ENCODE measurements around the gene DNAJC3. TPM values are rescaled to one million over a fixed set of nuclear protein-coding genes. Genes with fewer than 3 reads are reported as not detected.

DNAJC3 gene
- total and polyA plus RNA-seq, 9 of the 15 experiments (the other 6 are each of a cell fraction or from before 2014, with no cell fraction given) = 7.8 to 21.8 (median 10.4) TPM

DNA sequence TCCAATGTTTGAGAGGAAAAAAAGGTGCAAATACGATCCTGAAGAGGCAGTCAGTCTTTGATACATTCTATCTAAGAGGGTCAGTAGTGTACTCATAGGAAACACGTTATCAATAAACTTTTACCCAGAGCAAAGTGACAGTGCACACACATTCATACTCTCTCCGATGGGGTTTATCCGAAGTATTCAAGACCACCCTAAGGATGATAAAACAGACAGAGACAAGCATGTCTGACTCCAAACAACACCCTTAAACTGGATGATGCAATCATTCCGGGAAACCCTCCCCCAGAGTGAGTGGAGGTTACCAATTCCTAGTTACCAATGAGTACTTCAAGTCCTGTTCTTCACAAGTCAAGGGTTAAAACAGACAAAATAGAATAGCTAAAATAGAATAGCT, 79.1 kb downstream of the DNAJC3 start (continued):
- TF ChIP-seq ADNP (tag; IDR thresholded peaks at IDR 0.05) (no peak), DMBX1 (CRISPR knock-in tag; IDR thresholded peaks at IDR 0.05; ENCODE audit: borderline replicate concordance) (peak; percentile 53; the same call in 1 of the 2 replicates), TRIM24 (IDR thresholded peaks at IDR 0.05) (peak; percentile 57 to 61; a peak in 3 of 4 replicates), STAT5B (CRISPR knock-in tag; IDR thresholded peaks at IDR 0.05) (no peak), EP400 (IDR thresholded peaks at IDR 0.05) (peak; percentile 80), RAD21 (CRISPR knock-in tag; conservative IDR thresholded peaks at IDR 0.05 in 1 of 2, IDR thresholded peaks at IDR 0.05 in 1 of 2) (no peak), RBM39 (optimal IDR thresholded peaks at IDR 0.05; ENCODE audit: low read depth, low read length) (no peak), ZSCAN32 (CRISPR knock-in tag; IDR thresholded peaks at IDR 0.05) (peak; percentile 96), ELF4 (CRISPR knock-in tag; IDR thresholded peaks at IDR 0.05) (no peak), RFX5 (IDR thresholded peaks at IDR 0.05; ENCODE audit: low read depth, low read length) (no peak), SLC30A9 (CRISPR knock-in tag; IDR thresholded peaks at IDR 0.05) (no peak), BDP1 (IDR thresholded peaks at IDR 0.05; ENCODE audit: insufficient read depth, insufficient read length) (no peak), RBM25 (IDR thresholded peaks at IDR 0.05; ENCODE audit: low read depth, low read length, severe bottlenecking) (no peak), CAMTA2 (CRISPR knock-in tag; conservative IDR thresholded peaks at IDR 0.05) (no peak), LEF1 (IDR thresholded peaks at IDR 0.05) (no peak), NCOA1 (IDR thresholded peaks at IDR 0.05; ENCODE audit: low read depth) (no peak), ZBTB7A (IDR thresholded peaks at IDR 0.05; ENCODE audit: borderline replicate concordance, control insufficient read depth, low read depth, low read length) (no peak), KLF13 (tag; IDR thresholded peaks at IDR 0.05; ENCODE audit: borderline replicate concordance, low read depth) (no peak)
- TF ChIP-seq, protein P1, sequence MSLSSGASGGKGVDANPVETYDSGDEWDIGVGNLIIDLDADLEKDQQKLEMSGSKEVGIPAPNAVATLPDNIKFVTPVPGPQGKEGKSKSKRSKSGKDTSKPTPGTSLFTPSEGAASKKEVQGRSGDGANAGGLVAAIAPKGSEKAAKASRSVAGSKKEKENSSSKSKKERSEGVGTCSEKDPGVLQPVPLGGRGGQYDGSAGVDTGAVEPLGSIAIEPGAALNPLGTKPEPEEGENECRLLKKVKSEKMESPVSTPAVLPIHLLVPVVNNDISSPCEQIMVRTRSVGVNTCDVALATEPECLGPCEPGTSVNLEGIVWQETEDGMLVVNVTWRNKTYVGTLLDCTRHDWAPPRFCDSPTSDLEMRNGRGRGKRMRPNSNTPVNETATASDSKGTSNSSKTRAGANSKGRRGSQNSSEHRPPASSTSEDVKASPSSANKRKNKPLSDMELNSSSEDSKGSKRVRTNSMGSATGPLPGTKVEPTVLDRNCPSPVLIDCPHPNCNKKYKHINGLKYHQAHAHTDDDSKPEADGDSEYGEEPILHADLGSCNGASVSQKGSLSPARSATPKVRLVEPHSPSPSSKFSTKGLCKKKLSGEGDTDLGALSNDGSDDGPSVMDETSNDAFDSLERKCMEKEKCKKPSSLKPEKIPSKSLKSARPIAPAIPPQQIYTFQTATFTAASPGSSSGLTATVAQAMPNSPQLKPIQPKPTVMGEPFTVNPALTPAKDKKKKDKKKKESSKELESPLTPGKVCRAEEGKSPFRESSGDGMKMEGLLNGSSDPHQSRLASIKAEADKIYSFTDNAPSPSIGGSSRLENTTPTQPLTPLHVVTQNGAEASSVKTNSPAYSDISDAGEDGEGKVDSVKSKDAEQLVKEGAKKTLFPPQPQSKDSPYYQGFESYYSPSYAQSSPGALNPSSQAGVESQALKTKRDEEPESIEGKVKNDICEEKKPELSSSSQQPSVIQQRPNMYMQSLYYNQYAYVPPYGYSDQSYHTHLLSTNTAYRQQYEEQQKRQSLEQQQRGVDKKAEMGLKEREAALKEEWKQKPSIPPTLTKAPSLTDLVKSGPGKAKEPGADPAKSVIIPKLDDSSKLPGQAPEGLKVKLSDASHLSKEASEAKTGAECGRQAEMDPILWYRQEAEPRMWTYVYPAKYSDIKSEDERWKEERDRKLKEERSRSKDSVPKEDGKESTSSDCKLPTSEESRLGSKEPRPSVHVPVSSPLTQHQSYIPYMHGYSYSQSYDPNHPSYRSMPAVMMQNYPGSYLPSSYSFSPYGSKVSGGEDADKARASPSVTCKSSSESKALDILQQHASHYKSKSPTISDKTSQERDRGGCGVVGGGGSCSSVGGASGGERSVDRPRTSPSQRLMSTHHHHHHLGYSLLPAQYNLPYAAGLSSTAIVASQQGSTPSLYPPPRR (CRISPR knock-in tag; IDR thresholded peaks at IDR 0.05; ENCODE audit: borderline replicate concordance) = no peak
- TF ChIP-seq, protein P2, sequence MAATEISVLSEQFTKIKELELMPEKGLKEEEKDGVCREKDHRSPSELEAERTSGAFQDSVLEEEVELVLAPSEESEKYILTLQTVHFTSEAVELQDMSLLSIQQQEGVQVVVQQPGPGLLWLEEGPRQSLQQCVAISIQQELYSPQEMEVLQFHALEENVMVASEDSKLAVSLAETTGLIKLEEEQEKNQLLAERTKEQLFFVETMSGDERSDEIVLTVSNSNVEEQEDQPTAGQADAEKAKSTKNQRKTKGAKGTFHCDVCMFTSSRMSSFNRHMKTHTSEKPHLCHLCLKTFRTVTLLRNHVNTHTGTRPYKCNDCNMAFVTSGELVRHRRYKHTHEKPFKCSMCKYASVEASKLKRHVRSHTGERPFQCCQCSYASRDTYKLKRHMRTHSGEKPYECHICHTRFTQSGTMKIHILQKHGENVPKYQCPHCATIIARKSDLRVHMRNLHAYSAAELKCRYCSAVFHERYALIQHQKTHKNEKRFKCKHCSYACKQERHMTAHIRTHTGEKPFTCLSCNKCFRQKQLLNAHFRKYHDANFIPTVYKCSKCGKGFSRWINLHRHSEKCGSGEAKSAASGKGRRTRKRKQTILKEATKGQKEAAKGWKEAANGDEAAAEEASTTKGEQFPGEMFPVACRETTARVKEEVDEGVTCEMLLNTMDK (IDR thresholded peaks at IDR 0.05; ENCODE audit: borderline replicate concordance, insufficient read depth, low read depth, low read length, poor library complexity, severe bottlenecking) = no peak

Data from K562 (cell line).